Mononuclear cell (primary cell): ENCODE measurements around the gene TBC1D10A. TPM values are rescaled to one million over a fixed set of nuclear protein-coding genes. Genes with fewer than 3 reads are reported as not detected.

Experiments used
- H3K27me3 ChIP-seq: 2 replicates; pipeline ENCODE4 v1.6.0; 2011; ENCODE audit warnings: low read length, control low read depth; ENCODE audit not compliant: insufficient read depth
- H3K4me1 ChIP-seq: 2 replicates; pipeline ENCODE4 v1.5.1; 2011; ENCODE audit warnings: mild to moderate bottlenecking, low read length, control low read depth; ENCODE audit not compliant: insufficient read depth
- H3K4me3 ChIP-seq: 2 replicates; pipeline ENCODE4 v1.5.1; 2011; ENCODE audit warnings: mild to moderate bottlenecking, low read length, moderate library complexity
- H3K9me3 ChIP-seq: 2 replicates; pipeline ENCODE4 v1.5.1; 2011; ENCODE audit warnings: low read depth, mild to moderate bottlenecking, control low read depth, low read length
- total RNA-seq: library from RNA; depleted of rRNA; stranded (reverse); fragments of >200 nt; gene quantifications from one replicate; pipeline ENCODE4 v1.2.3, GENCODE V29; 2012

Gene TBC1D10A
- total RNA-seq, 1 donor, result 36.0 TPM

GRCh38 chr22:30265823-30266444 lies 60.8 kb downstream of the TBC1D10A start:
- Histone ChIP-seq H3K4me1 (peaks cover 95% of the 10 kb centered on the region), H3K27me3 (no peaks in the 10 kb centered on the region), H3K9me3 (no peaks in the 10 kb centered on the region), H3K4me3 (peak overlapping the region; percentile 61)

DNA sequence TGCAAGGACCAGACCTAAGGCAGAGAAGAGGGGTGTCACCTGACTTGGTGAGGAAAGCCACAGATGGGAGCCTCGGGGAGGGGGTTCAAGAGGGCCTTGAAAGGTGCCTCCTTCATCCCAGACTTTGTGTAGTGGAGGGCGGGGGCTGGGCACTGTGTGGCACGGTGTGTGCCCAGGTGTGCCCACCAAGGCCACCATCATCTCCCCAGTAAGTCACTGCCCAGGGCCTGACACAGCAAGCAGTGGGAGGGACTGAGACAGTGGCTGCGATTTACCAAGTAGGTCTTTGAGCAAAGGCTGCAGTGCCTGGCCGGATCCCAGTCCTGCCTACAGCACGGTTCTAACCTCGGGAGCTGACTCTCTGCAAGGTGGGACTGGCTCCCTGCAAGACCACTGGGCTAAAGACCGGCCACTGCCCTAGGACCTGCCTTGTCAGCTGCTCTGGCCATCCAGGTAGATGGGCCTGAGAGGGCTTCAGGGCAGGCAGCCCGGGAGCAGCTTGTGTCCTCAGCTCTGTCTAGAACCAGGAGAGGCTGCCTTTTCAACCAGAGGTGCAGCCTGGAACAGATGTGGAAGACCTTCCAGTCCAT lies 61.5 kb downstream of the TBC1D10A start:
- H3K4me3 ChIP-seq, result peak overlapping the region; percentile 61
- H3K27me3 ChIP-seq, result no peaks in the 10 kb centered on the region
- H3K4me1 ChIP-seq, result peaks cover 94% of the 10 kb centered on the region
- H3K9me3 ChIP-seq, result no peaks in the 10 kb centered on the region

- H3K9me3 ChIP-seq, result no peaks in the 10 kb centered on the region
- no peaks in the 10 kb centered on the region for H3K27me3 ChIP-seq
- H3K4me1 ChIP-seq, result peaks cover 82% of the 10 kb centered on the region
- H3K4me3 ChIP-seq, result no peak overlapping the region
Measured at GRCh38 chr22:30263883-30264282, 62.9 kb downstream of the TBC1D10A start.

- no peaks in the 10 kb centered on the region for H3K9me3 ChIP-seq
- H3K4me1 ChIP-seq, result peaks cover 78% of the 10 kb centered on the region
- no peak overlapping the region for H3K4me3 ChIP-seq
- H3K27me3 ChIP-seq, result no peaks in the 10 kb centered on the region
Measured at GRCh38 chr22:30262917-30263741, 63.6 kb downstream of the TBC1D10A start.

GRCh38 chr22:30262112-30262511 lies 64.6 kb downstream of the TBC1D10A start:
- no peaks in the 10 kb centered on the region for H3K27me3 ChIP-seq
- H3K4me1 ChIP-seq, result peaks cover 68% of the 10 kb centered on the region
- no peak overlapping the region for H3K4me3 ChIP-seq

DNA sequence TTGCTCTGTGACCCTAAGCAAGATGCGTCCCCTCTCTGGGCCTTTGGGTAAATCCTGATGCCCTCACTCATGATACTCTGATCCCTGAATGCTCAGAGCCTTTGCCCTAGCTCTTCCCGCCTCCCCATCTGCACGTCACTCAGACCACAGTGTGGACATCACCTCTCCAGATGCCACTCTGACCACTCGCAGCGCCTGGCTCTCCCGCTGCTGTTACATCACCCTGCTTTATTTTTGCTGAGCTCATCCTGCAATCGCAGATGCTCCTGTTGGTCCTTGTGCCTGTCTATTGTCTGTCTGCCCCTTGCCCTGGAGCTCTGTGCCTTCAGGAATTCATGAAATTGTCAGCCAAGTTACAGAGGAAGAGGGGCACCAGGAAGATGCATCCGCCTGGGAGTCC lies 65.6 kb downstream of the TBC1D10A start:
- Histone ChIP-seq H3K27me3 (no peaks in the 10 kb centered on the region), H3K4me3 (no peak overlapping the region), H3K4me1 (peaks cover 60% of the 10 kb centered on the region), H3K9me3 (no peaks in the 10 kb centered on the region)

More at GRCh38 chr22:30262112-30262511, 64.6 kb downstream of the TBC1D10A start:
- no peaks in the 10 kb centered on the region for H3K9me3 ChIP-seq

GRCh38 chr22:30260682-30261081 lies 66.1 kb downstream of the TBC1D10A start:
- Histone ChIP-seq H3K9me3 (no peaks in the 10 kb centered on the region), H3K4me3 (no peak overlapping the region), H3K27me3 (no peaks in the 10 kb centered on the region), H3K4me1 (peaks cover 59% of the 10 kb centered on the region)

DNA sequence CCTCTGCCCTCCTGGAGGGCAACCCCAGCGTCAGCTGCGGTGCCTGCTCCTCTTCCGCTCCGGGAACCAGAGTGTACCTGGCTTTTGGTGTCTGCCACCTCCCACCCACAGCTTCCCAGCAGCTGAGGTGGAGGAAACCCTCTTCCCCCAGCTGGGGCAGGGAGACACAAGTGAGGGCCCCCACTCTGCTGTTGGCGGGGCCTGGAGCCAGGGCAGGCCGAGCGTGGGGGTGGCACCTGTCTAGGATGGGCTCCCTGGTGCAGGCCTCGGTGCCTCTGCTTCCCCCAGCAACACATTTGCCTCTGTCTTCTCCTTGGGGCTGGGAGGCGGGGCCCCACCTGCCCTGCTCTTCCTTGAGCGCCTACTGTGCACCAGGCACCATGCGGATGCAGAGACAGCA lies 66.5 kb downstream of the TBC1D10A start:
- H3K9me3 ChIP-seq, result no peaks in the 10 kb centered on the region
- H3K4me3 ChIP-seq, result no peak overlapping the region
- peaks cover 55% of the 10 kb centered on the region for H3K4me1 ChIP-seq
- H3K27me3 ChIP-seq, result no peaks in the 10 kb centered on the region

GRCh38 chr22:30254314-30254713 lies 72.4 kb downstream of the TBC1D10A start:
- no peak overlapping the region for H3K4me3 ChIP-seq
- H3K9me3 ChIP-seq, result no peaks in the 10 kb centered on the region
- H3K4me1 ChIP-seq, result peaks cover 20% of the 10 kb centered on the region
- no peaks in the 10 kb centered on the region for H3K27me3 ChIP-seq

GRCh38 chr22:30253205-30253852 lies 73.4 kb downstream of the TBC1D10A start:
- peaks cover 16% of the 10 kb centered on the region for H3K4me1 ChIP-seq
- H3K27me3 ChIP-seq, result no peaks in the 10 kb centered on the region
- no peak overlapping the region for H3K4me3 ChIP-seq

DNA sequence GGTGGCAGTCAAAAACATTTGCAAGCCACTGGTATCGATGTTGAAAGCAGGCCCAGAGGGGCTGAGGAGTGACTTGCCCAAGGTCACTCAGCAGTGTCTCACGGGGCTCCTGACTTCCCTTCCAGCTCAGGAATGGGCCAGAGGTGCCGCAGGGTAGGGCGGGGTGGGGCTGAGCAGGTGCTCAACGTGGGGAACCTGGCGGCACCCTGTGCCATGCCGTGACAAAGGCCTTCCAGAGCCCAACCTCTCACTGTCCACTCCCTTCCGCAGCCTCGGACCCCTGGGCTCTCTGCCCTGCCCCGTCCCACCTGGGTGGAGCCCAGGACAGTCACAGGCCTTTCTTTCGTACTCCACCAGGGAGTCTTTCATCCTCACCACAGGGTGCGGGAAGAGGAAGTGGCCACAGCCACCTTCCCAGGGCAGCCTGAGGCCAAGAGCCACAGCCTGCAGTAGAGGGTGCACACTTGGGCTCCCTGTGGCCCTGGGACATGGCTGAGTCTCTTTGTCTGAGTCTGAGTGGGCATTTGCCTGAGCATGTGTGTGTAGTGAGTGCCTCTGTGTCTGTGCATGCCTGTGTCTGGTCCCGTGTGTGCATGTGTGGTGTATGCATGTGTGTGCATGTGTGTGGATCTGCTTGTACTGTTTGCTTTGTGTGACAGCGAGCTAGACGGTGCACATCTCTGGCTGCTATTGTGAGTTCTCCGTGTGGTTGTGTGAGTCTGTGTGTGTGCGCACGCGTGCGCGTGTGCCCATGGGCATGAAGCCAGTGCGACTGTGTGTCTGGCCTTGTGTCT lies 74.1 kb downstream of the TBC1D10A start:
- Histone ChIP-seq H3K27me3 (peaks cover 1% of the 10 kb centered on the region), H3K4me1 (peaks cover 16% of the 10 kb centered on the region), H3K4me3 (no peak overlapping the region), H3K9me3 (no peaks in the 10 kb centered on the region)

More at GRCh38 chr22:30253205-30253852, 73.4 kb downstream of the TBC1D10A start:
- H3K9me3 ChIP-seq, result no peaks in the 10 kb centered on the region

DNA sequence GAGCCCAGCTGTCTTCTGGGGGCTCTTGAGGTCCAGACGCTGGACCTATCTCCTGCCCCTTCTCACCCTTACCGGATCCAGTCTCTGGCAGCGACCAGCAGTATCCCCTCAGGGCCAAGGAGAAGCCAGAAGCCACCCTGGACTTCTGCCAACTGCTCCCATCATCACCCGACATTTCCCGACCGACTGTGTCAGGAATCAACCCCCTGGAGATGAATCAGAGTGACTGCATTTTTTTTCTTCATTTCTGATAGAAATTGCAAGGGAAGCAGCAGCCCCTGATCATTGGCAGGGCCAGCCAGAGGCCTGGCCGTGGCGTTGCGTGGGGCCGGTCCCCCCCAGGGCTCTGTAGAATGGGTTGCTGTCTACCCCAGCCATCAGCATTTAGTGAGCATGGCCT lies 75.0 kb downstream of the TBC1D10A start:
- Histone ChIP-seq H3K27me3 (peaks cover 9% of the 10 kb centered on the region), H3K4me1 (peaks cover 24% of the 10 kb centered on the region), H3K4me3 (no peak overlapping the region), H3K9me3 (no peaks in the 10 kb centered on the region)

- H3K4me3 ChIP-seq, result no peak overlapping the region
- peaks cover 15% of the 10 kb centered on the region for H3K27me3 ChIP-seq
- H3K4me1 ChIP-seq, result peaks cover 29% of the 10 kb centered on the region
- H3K9me3 ChIP-seq, result no peaks in the 10 kb centered on the region
Measured at GRCh38 chr22:30250661-30251267, 76.0 kb downstream of the TBC1D10A start.

DNA sequence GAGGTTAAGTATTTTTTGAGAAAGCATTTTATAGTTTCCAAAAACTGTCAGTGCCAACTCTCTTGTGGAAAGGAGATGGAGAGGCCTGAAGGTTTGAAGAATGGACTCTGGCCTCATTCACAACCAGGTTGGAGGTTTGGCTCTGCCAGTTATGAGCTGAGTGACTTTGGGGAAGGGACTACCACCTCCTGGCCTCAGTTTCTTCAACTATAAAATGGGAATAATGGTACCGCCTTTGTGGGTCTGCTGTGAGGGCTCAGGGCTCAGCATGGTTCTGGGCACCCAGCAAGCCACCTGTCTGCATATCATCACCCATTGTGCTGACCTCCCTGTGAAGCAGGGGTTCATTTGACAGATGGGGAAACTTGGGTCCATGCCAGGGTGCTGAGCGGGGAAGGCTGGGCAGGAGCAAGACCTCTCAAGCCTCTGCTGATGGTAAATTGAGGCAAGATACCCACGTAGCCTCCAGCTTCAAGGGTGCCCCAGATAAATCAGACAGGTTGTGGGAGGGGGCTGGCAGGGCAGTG lies 76.6 kb downstream of the TBC1D10A start:
- Histone ChIP-seq H3K4me3 (no peak overlapping the region), H3K4me1 (peaks cover 32% of the 10 kb centered on the region), H3K9me3 (no peaks in the 10 kb centered on the region), H3K27me3 (peaks cover 18% of the 10 kb centered on the region)
